MM.1S (cell line): ENCODE data around the gene ATAD3C.

Experiments
- DNase-seq: peaks from one replicate; pipeline ENCODE4 v3.0.0-alpha.2; 2015
- H2AFZ ChIP-seq: fragments of 300-600 bp; sonication (generic); 2 replicates; pipeline ENCODE4 v1.6.0; 2016; ENCODE audit warnings: antibody characterized with exemption, low read length
- H3F3A ChIP-seq: fragments of 300-600 bp; sonication (generic); 2 replicates; pipeline ENCODE4 v1.6.1; 2016; ENCODE audit warnings: mild to moderate bottlenecking, antibody characterized with exemption, low read length, moderate library complexity, mixed read lengths; ENCODE audit not compliant: insufficient read depth
- H3K27ac ChIP-seq: fragments of 300-600 bp; sonication (generic); 2 replicates; pipeline ENCODE4 v1.5.1; 2016; ENCODE audit warnings: mild to moderate bottlenecking, low read length
- H3K27me3 ChIP-seq: fragments of 300-600 bp; sonication (generic); replicated peaks from 2 replicates; pipeline ENCODE4 v1.6.0; 2016; ENCODE audit warnings: low read length; ENCODE audit not compliant: insufficient read depth
- H3K36me3 ChIP-seq: fragments of 300-600 bp; sonication (generic); replicated peaks from 2 replicates; pipeline ENCODE4 v1.6.1; 2016; ENCODE audit warnings: mild to moderate bottlenecking, low read length, mixed read lengths; ENCODE audit not compliant: insufficient read depth
- H3K4me1 ChIP-seq: fragments of 300-600 bp; sonication (generic); 2 replicates; pipeline ENCODE4 v1.6.1; 2016; ENCODE audit warnings: low read length, mixed read lengths
- H3K4me2 ChIP-seq: fragments of 300-600 bp; sonication (generic); 2 replicates; pipeline ENCODE4 v1.6.0; 2016; ENCODE audit warnings: low read depth, low read length
- H3K4me3 ChIP-seq: fragments of 300-600 bp; sonication (generic); 2 replicates; pipeline ENCODE4 v1.5.1; 2016; ENCODE audit warnings: low read length, mixed read lengths
- H3K79me2 ChIP-seq: fragments of 300-600 bp; sonication (generic); 2 replicates; pipeline ENCODE4 v1.6.1; 2016; ENCODE audit warnings: mixed run types, low read length, mixed read lengths
- H3K9ac ChIP-seq: fragments of 300-600 bp; sonication (generic); 2 replicates; pipeline ENCODE4 v1.6.1; 2016; ENCODE audit warnings: low read length, mixed read lengths
- H3K9me2 ChIP-seq: fragments of 300-600 bp; sonication (generic); replicated peaks from 2 replicates; pipeline ENCODE4 v1.6.1; 2016; ENCODE audit warnings: mild to moderate bottlenecking, low read length, mixed read lengths; ENCODE audit not compliant: insufficient read depth
- H3K9me3 ChIP-seq: fragments of 300-600 bp; sonication (generic); replicated peaks from 2 replicates; pipeline ENCODE4 v1.6.1; 2016; ENCODE audit warnings: mild to moderate bottlenecking, low read length, mixed read lengths; ENCODE audit not compliant: insufficient read depth
- H4K20me1 ChIP-seq: fragments of 300-600 bp; sonication (generic); 2 replicates; pipeline ENCODE4 v1.6.1; 2016; ENCODE audit warnings: mild to moderate bottlenecking, low read length, moderate library complexity, mixed read lengths; ENCODE audit not compliant: insufficient read depth
- CTCF ChIP-seq: fragments of 300-600 bp; sonication (generic); IDR thresholded peaks from 2 replicates; pipeline ENCODE4 v1.5.1; 2016; ENCODE audit warnings: antibody characterized with exemption, low read length, mixed read lengths
- EZH2 ChIP-seq: fragments of 300-600 bp; sonication (generic); optimal IDR thresholded peaks from 2 replicates; pipeline ENCODE3; 2017; ENCODE audit warnings: low read depth, mild to moderate bottlenecking, antibody characterized with exemption, low read length, mixed read lengths
- EZH2phosphoT487 ChIP-seq: fragments of 300-600 bp; sonication (generic); IDR thresholded peaks from 2 replicates; pipeline ENCODE4 v1.6.1; 2018; ENCODE audit warnings: antibody characterized with exemption, low read length

The ATAD3C gene

GRCh38 chr1:1435911-1436629 is 13.4 kb upstream of the ATAD3C start:
- Histone ChIP-seq H3K27ac (no peak overlapping the region), H3K4me3 (no peak overlapping the region), H3K9ac (no peak overlapping the region), H3K4me1 (no peaks in the 10 kb centered on the region; the same call in 1 of the 2 replicates), H3F3A (no peaks in the 10 kb centered on the region), H3K4me2 (no peak overlapping the region), H3K9me2 (no peaks in the 10 kb centered on the region), H3K36me3 (no peaks in the 10 kb centered on the region), H3K27me3 (peaks cover 54% of the 10 kb centered on the region), H4K20me1 (no peaks in the 10 kb centered on the region), H3K79me2 (no peaks in the 10 kb centered on the region), H3K9me3 (no peaks in the 10 kb centered on the region), H2AFZ (no peak overlapping the region)
- TF ChIP-seq EZH2phosphoT487 (no peak), CTCF (no peak), EZH2 (no peak)
- DNase-seq: no peak

- no peak for DNase-seq
- Histone ChIP-seq H3F3A (no peaks in the 10 kb centered on the region), H3K4me1 (no peaks in the 10 kb centered on the region; the same call in 1 of the 2 replicates), H4K20me1 (no peaks in the 10 kb centered on the region), H3K4me2 (no peak overlapping the region), H3K9me3 (no peaks in the 10 kb centered on the region), H3K79me2 (no peaks in the 10 kb centered on the region), H2AFZ (no peak overlapping the region), H3K27ac (no peak overlapping the region), H3K4me3 (no peak overlapping the region), H3K36me3 (no peaks in the 10 kb centered on the region), H3K9me2 (no peaks in the 10 kb centered on the region), H3K9ac (no peak overlapping the region), H3K27me3 (peaks cover 52% of the 10 kb centered on the region)
- TF ChIP-seq CTCF (no peak), EZH2phosphoT487 (no peak), EZH2 (no peak)
Measured at GRCh38 chr1:1436630-1437032, 12.9 kb upstream of the ATAD3C start.

GRCh38 chr1:1437033-1437903 is 12.2 kb upstream of the ATAD3C start:
- Histone ChIP-seq H3K9ac (no peak overlapping the region), H3K9me2 (no peaks in the 10 kb centered on the region), H3K27ac (no peak overlapping the region), H3K4me3 (no peak overlapping the region), H3K9me3 (no peaks in the 10 kb centered on the region), H3K4me2 (no peak overlapping the region), H3K27me3 (peaks cover 52% of the 10 kb centered on the region), H4K20me1 (no peaks in the 10 kb centered on the region), H3F3A (no peaks in the 10 kb centered on the region), H2AFZ (no peak overlapping the region), H3K79me2 (no peaks in the 10 kb centered on the region), H3K4me1 (no peaks in the 10 kb centered on the region; the same call in 1 of the 2 replicates), H3K36me3 (no peaks in the 10 kb centered on the region)
- TF ChIP-seq CTCF: no peak
- DNase-seq: no peak
